ENCODE data around the gene TNKS1BP1. TPM values are rescaled to one million over a fixed set of nuclear protein-coding genes. Genes with fewer than 3 reads are reported as not detected.

The TNKS1BP1 gene
- total RNA-seq, 1 experiment from 2014 or later, result 120 TPM

GRCh38 chr11:57360991-57361390 is 36.2 kb upstream of the TNKS1BP1 start:
- intact Hi-C loops (cut with micrococcal nuclease; ENCODE audit: unreplicated experiment), result loop anchor here (5.0 kb wide), 1 partner anchor 71 kb away; no protein-coding TSS in a partner anchor
- no TSS peak for BruUV-seq (replicated peaks)
- POLR2A ChIA-PET, result interaction anchor here (0.6 kb wide), 2 partner anchors 11 to 93 kb away, joined by 3 to 14 read pairs; no protein-coding TSS in a partner anchor

GRCh38 chr11:57359896-57360690 is 35.3 kb upstream of the TNKS1BP1 start:
- H3K9me3 ChIP-seq, result no peaks in the 10 kb centered on the region
- CTCF ChIA-PET, result interaction anchor here (0.7 to 2.4 kb wide), 5 partner anchors 12 to 281 kb away, joined by 3 to 11 read pairs (median 3); partner anchors contain the start of gene UBE2L6
- H3K4me3 ChIP-seq (ENCODE audit: low read depth, low read length), result no peak overlapping the region
- Mint-ChIP-seq H3K4me1 (ENCODE audit: low read depth, unreplicated experiment) (peaks cover 27% of the 10 kb centered on the region), H3K36me3 (ENCODE audit: insufficient read depth, unreplicated experiment) (peaks cover 6% of the 10 kb centered on the region), H3K4me3 (ENCODE audit: unreplicated experiment) (peak overlapping the region; percentile 25), H3K27me3 (ENCODE audit: insufficient read depth, unreplicated experiment) (no peaks in the 10 kb centered on the region), H3K27ac (ENCODE audit: unreplicated experiment) (peak overlapping the region; percentile 74), H3K9me3 (ENCODE audit: unreplicated experiment) (peaks cover 16% of the 10 kb centered on the region)
- no peaks in the 10 kb centered on the region for H3K27me3 ChIP-seq (replicated peaks; ENCODE audit: control insufficient read depth, insufficient read depth, low read length)
- no TSS peak for BruUV-seq (replicated peaks)
- intact Hi-C loops (cut with micrococcal nuclease; ENCODE audit: unreplicated experiment), result loop anchor here (5.0 kb wide), 1 partner anchor 72 kb away; no protein-coding TSS in a partner anchor
- POLR2A ChIA-PET, result no interaction called here
- DNase-seq, result peak; percentile 59 to 78
- no peak for TF ChIP-seq CTCF (IDR thresholded peaks at IDR 0.05; ENCODE audit: insufficient read depth in 1 of 2, low read depth in 1 of 2, low read length in 1 of 2, severe bottlenecking in 1 of 2, unreplicated experiment in 1 of 2)
- peaks cover 40% of the 10 kb centered on the region for H3K4me1 ChIP-seq
- no peaks in the 10 kb centered on the region for H3K36me3 ChIP-seq (ENCODE audit: control insufficient read depth, insufficient read depth, low read length)

More at GRCh38 chr11:57360991-57361390, 36.2 kb upstream of the TNKS1BP1 start:
- Mint-ChIP-seq H3K4me3 (ENCODE audit: unreplicated experiment) (no peak overlapping the region), H3K36me3 (ENCODE audit: insufficient read depth, unreplicated experiment) (peaks cover 6% of the 10 kb centered on the region), H3K4me1 (ENCODE audit: low read depth, unreplicated experiment) (peaks cover 27% of the 10 kb centered on the region), H3K27me3 (ENCODE audit: insufficient read depth, unreplicated experiment) (no peaks in the 10 kb centered on the region), H3K9me3 (ENCODE audit: unreplicated experiment) (peaks cover 16% of the 10 kb centered on the region), H3K27ac (ENCODE audit: unreplicated experiment) (peak overlapping the region; percentile 37)
- H3K36me3 ChIP-seq (ENCODE audit: control insufficient read depth, insufficient read depth, low read length), result no peaks in the 10 kb centered on the region
- no peak for TF ChIP-seq CTCF (IDR thresholded peaks at IDR 0.05; ENCODE audit: insufficient read depth in 1 of 2, low read depth in 1 of 2, low read length in 1 of 2, severe bottlenecking in 1 of 2, unreplicated experiment in 1 of 2)
- CTCF ChIA-PET, result interaction anchor here (0.6 to 1.0 kb wide), 2 partner anchors 16 to 117 kb away, joined by 3 to 4 read pairs; no protein-coding TSS in a partner anchor
- H3K27me3 ChIP-seq (replicated peaks; ENCODE audit: control insufficient read depth, insufficient read depth, low read length), result no peaks in the 10 kb centered on the region
- H3K4me3 ChIP-seq (ENCODE audit: low read depth, low read length), result no peak overlapping the region
- peaks cover 40% of the 10 kb centered on the region for H3K4me1 ChIP-seq
- H3K9me3 ChIP-seq, result no peaks in the 10 kb centered on the region
- DNase-seq, result no peak

GRCh38 chr11:57359396-57359795 is 34.6 kb upstream of the TNKS1BP1 start:
- H3K36me3 ChIP-seq (ENCODE audit: control insufficient read depth, insufficient read depth, low read length), result no peaks in the 10 kb centered on the region
- Mint-ChIP-seq H3K4me1 (ENCODE audit: low read depth, unreplicated experiment) (peaks cover 27% of the 10 kb centered on the region), H3K9me3 (ENCODE audit: unreplicated experiment) (peaks cover 16% of the 10 kb centered on the region), H3K27me3 (ENCODE audit: insufficient read depth, unreplicated experiment) (no peaks in the 10 kb centered on the region), H3K27ac (ENCODE audit: unreplicated experiment) (peak overlapping the region; percentile 74), H3K36me3 (ENCODE audit: insufficient read depth, unreplicated experiment) (peaks cover 6% of the 10 kb centered on the region), H3K4me3 (ENCODE audit: unreplicated experiment) (no peak overlapping the region)
- H3K27me3 ChIP-seq (replicated peaks; ENCODE audit: control insufficient read depth, insufficient read depth, low read length), result no peaks in the 10 kb centered on the region
- ChIA-PET CTCF (interaction anchor here (0.7 to 2.4 kb wide), 3 partner anchors 12 to 281 kb away, joined by 3 to 11 read pairs (median 4); no protein-coding TSS in a partner anchor), POLR2A (no interaction called here)
- peaks cover 40% of the 10 kb centered on the region for H3K4me1 ChIP-seq
- no TSS peak for BruUV-seq (replicated peaks)
- intact Hi-C loops (cut with micrococcal nuclease; ENCODE audit: unreplicated experiment), result no loop called here
- no peaks in the 10 kb centered on the region for H3K9me3 ChIP-seq
- no peak for TF ChIP-seq CTCF (IDR thresholded peaks at IDR 0.05; ENCODE audit: insufficient read depth in 1 of 2, low read depth in 1 of 2, low read length in 1 of 2, severe bottlenecking in 1 of 2, unreplicated experiment in 1 of 2)
- no peak overlapping the region for H3K4me3 ChIP-seq (ENCODE audit: low read depth, low read length)
- no peak for DNase-seq

Data from Caco-2 (cell line).